ENCODE measurements around the gene NRCAM.
A peak's percentile ranks its signal among the peaks of the same experiment; 100 is the strongest.
"Not testable (repeated sequence)": the region's sequence is repeated elsewhere in the genome, so short reads cannot be mapped to it uniquely, and the experiment has no call there.

Gene NRCAM

GRCh38 chr7:108348913-108349312 lies 107.3 kb downstream of the NRCAM start:
- DNase-seq (ENCODE audit: low read depth) = peak; percentile 89
- TF ChIP-seq, protein P1, sequence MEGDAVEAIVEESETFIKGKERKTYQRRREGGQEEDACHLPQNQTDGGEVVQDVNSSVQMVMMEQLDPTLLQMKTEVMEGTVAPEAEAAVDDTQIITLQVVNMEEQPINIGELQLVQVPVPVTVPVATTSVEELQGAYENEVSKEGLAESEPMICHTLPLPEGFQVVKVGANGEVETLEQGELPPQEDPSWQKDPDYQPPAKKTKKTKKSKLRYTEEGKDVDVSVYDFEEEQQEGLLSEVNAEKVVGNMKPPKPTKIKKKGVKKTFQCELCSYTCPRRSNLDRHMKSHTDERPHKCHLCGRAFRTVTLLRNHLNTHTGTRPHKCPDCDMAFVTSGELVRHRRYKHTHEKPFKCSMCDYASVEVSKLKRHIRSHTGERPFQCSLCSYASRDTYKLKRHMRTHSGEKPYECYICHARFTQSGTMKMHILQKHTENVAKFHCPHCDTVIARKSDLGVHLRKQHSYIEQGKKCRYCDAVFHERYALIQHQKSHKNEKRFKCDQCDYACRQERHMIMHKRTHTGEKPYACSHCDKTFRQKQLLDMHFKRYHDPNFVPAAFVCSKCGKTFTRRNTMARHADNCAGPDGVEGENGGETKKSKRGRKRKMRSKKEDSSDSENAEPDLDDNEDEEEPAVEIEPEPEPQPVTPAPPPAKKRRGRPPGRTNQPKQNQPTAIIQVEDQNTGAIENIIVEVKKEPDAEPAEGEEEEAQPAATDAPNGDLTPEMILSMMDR (conservative IDR thresholded peaks at IDR 0.05; ENCODE audit: low read depth, low read length) = no peak

GRCh38 chr7:108347616-108348015 lies 108.6 kb downstream of the NRCAM start:
- TF ChIP-seq, protein P1 (conservative IDR thresholded peaks at IDR 0.05; ENCODE audit: low read depth, low read length) = no peak
- DNase-seq (ENCODE audit: low read depth) = peak; percentile 81
- H3K4me3 ChIP-seq (ENCODE audit: low read depth, low read length) = no peak overlapping the region

More at GRCh38 chr7:108348913-108349312, 107.3 kb downstream of the NRCAM start:
- H3K4me3 ChIP-seq (ENCODE audit: low read depth, low read length) = no peak overlapping the region

DNA sequence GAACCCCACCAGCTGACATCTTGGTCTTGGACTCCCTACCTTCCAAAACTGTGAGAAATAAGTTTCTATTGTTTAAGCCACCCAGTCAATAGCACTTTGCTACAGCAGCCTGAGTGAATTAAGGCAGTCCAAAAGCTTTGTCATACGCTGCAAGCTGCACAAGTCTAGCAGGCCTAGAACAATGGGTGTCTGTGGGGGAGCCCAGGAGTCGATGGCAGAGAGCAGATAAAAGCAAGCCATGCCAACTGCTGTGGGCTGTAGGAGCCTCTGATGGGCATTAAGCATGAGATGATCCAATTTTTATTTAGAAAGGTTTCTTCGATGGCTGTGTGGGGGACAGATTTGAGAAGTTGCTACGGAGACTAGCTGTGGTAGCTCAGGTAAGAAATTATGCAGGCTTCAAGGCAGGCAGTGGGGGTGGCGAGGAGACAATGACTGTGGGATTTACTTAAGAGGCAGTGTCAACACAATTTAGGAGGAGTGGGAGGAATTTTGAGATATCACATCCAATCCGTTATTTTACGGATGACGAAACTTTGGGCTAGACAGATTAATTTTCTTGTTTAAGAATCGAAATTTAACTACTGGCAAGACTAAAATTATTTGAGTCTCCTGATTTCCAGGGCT lies 110.4 kb downstream of the NRCAM start:
- H3K4me3 ChIP-seq (ENCODE audit: low read depth, low read length) = no peak overlapping the region
- TF ChIP-seq, protein P1 (conservative IDR thresholded peaks at IDR 0.05; ENCODE audit: low read depth, low read length) = no peak
- no peak for DNase-seq (ENCODE audit: low read depth)

DNA sequence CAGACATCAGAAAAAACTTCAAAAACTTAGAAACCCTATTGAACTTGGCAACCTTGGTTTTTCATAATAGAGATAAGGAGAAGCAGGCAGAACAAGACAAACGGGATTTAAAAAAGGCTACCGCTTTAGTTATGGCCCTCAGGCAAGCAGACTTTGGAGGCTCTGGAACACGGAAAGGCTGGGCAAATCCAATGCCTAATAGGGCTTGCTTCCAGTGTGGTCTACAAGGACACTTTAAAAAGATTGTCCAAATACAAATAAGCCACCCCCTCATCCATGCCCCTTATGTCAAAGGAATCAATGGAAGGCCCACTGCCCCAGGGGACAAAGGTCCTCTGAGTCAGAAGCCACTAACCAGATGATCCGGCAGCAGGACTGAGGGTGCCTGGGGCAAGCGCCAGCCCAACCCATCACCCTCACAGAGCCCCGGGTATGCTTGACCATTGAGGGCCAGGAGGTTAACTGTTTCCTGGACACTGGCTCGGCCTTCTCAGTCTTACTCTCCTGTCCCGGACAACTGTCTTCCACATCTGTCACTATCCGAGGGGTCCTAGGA lies 115.3 kb downstream of the NRCAM start:
- no peak for DNase-seq (ENCODE audit: low read depth)
- no peak overlapping the region for H3K4me3 ChIP-seq (ENCODE audit: low read depth, low read length)
- TF ChIP-seq, protein P1 (conservative IDR thresholded peaks at IDR 0.05; ENCODE audit: low read depth, low read length) = no peak

DNA sequence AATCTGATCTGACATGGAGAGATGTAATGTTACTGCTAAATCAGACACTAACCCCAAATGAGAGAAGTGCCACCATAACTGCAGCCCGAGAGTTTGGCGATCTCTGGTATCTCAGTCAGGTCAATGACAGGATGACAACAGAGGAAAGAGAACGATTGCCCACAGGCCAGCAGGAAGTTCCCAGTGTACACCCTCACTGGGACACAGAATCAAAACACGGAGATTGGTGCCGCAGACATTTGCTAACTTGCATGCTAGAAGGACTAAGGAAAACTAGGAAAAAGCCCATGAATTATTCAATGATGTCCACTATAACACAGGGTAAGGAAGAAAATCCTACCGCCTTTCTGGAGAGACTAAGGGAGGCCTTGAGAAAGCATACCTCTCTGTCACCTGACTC lies 115.8 kb downstream of the NRCAM start:
- not testable (repeated sequence) for H3K4me3 ChIP-seq (ENCODE audit: low read depth, low read length); DNase-seq (ENCODE audit: low read depth)

GRCh38 chr7:108335269-108335918 lies 120.8 kb downstream of the NRCAM start:
- peak; percentile 44 for DNase-seq (ENCODE audit: low read depth)
- TF ChIP-seq, protein P1 (conservative IDR thresholded peaks at IDR 0.05; ENCODE audit: low read depth, low read length) = no peak
- H3K4me3 ChIP-seq (ENCODE audit: low read depth, low read length) = no peak overlapping the region

GRCh38 chr7:108332937-108333336 lies 123.3 kb downstream of the NRCAM start:
- no peak overlapping the region for H3K4me3 ChIP-seq (ENCODE audit: low read depth, low read length)
- TF ChIP-seq, protein P1 (conservative IDR thresholded peaks at IDR 0.05; ENCODE audit: low read depth, low read length) = no peak
- DNase-seq (ENCODE audit: low read depth) = no peak
